ENCODE data around the gene CAMK4.

DNA sequence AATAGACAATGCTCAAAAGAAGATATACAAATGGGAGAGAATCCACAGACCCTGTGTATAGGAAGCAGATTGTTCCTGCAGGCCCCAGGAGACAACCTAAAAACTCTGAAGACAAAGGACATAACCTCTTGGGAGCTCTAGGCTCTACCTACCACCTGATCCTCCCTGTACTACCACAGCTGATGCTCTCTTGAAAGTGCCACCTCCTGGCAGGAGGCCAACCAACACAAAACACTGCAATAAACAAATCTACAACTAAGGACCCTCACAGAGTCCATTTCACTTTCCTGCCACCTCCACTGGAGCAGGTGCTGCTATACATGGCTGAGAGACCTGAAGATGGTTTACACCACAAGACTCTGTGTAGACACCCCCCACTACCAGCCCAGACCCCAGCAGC is 239.1 kb downstream of the CAMK4 start:
- TF ChIP-seq EZH2 (IDR thresholded peaks at IDR 0.05; ENCODE audit: low read depth, low read length, severe bottlenecking) (no peak), POLR2A (IDR thresholded peaks at IDR 0.05; ENCODE audit: control extremely low read depth in 1 of 2, low read depth in 2 of 2, low read length in 2 of 2) (no peak), TBP (IDR thresholded peaks at IDR 0.05; ENCODE audit: low read depth, low read length) (no peak), CHD1 (IDR thresholded peaks at IDR 0.05; ENCODE audit: low read depth, low read length) (no peak), EGR1 (IDR thresholded peaks at IDR 0.05; ENCODE audit: borderline replicate concordance, low read depth, low read length) (no peak)
- TF ChIP-seq, protein P1, sequence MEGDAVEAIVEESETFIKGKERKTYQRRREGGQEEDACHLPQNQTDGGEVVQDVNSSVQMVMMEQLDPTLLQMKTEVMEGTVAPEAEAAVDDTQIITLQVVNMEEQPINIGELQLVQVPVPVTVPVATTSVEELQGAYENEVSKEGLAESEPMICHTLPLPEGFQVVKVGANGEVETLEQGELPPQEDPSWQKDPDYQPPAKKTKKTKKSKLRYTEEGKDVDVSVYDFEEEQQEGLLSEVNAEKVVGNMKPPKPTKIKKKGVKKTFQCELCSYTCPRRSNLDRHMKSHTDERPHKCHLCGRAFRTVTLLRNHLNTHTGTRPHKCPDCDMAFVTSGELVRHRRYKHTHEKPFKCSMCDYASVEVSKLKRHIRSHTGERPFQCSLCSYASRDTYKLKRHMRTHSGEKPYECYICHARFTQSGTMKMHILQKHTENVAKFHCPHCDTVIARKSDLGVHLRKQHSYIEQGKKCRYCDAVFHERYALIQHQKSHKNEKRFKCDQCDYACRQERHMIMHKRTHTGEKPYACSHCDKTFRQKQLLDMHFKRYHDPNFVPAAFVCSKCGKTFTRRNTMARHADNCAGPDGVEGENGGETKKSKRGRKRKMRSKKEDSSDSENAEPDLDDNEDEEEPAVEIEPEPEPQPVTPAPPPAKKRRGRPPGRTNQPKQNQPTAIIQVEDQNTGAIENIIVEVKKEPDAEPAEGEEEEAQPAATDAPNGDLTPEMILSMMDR (IDR thresholded peaks at IDR 0.05; ENCODE audit: control extremely low read depth in 1 of 3, insufficient read depth in 1 of 3, low read depth in 1 of 3, low read length in 3 of 3) = no peak

Measured in H1 (cell line).